GM08714 (cell line): ENCODE measurements around the gene KRT76.
"Not testable (repeated sequence)": the region's sequence is repeated elsewhere in the genome, so short reads cannot be mapped to it uniquely, and the experiment has no call there.

ENCODE experiments used
- H3K4me3 ChIP-seq: fragments of 200-500 bp; sonication (Bioruptor generic); 2 replicates; pipeline ENCODE4 v1.5.1; 2014; ENCODE audit warnings: mild to moderate bottlenecking, low read length, inconsistent platforms
- ZNF274 ChIP-seq: IDR thresholded peaks from 2 replicates; pipeline ENCODE4 v1.6.1; 2012; ENCODE audit warnings: mild to moderate bottlenecking, low read depth, low read length

KRT76 gene

GRCh38 chr12:52796839-52797528 lies 19.8 kb upstream of the KRT76 start:
- no peak overlapping the region for H3K4me3 ChIP-seq
- TF ChIP-seq ZNF274, result no peak

DNA sequence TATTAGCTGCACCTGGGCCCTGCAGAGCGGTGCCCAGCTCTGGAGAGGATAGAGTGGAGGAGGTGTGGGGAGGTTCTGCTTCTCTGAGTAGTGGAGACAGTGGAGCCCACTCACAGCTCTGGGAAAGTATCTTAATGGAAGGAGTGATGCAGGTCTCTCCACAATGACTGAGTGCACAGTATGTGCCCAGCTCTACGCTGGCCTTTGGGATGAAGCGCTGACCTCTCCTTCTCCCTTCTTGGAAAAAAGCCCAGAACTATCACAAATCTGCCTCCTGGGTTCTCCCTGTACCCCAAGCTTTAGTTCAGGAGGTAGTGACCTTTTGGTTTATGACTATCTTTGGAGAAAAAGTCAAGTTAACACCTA lies 19.3 kb upstream of the KRT76 start:
- no peak for TF ChIP-seq ZNF274
- no peak overlapping the region for H3K4me3 ChIP-seq

DNA sequence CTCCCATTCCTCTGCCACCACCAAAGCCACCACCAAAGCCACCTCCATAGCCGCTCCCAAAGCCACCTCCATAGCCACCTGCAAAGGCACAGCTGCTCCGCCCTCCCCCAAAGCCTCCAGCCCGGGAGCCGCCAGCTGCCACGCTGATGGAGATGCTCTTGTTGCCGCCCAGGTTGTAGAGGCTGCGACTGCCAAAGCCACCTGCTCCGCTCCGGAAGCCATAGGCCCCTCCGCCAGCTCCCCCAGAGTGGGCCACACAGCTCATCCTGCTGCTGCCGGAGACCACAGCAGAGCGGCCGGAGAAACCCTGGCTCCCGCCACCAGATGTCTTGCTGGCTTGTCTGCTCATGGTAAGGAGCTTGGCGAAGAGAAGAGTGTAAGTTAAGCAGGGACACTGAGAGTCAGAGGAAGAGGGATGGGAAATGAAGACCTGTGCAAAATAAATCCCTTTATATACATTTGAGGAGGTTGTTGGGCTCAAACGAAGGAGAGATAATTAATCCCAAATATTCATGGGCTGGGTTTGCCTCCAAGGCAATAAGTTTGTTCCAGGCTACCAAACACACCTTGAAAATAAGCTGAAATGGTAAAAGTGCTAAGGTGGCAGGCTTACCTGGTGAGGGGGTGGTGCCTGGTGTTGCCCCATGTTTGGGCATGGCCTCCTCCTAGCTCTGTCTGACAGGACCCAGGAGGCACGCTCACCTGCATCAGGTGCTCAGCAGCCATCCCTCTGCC lies 18.7 kb upstream of the KRT76 start, which contains the start of gene KRT3:
Gene KRT3, minus strand, starts transcription at position 424 of the 735 bp plus-strand sequence. Its CDS starts 75 bp downstream, at position 349.
- H3K4me3 ChIP-seq, result no peak within 1 kb of the TSS
- TF ChIP-seq ZNF274, result no peak

- H3K4me3 ChIP-seq, result not testable (repeated sequence)
Observed at GRCh38 chr12:52795332-52795674, 18.2 kb upstream of the KRT76 start.

DNA sequence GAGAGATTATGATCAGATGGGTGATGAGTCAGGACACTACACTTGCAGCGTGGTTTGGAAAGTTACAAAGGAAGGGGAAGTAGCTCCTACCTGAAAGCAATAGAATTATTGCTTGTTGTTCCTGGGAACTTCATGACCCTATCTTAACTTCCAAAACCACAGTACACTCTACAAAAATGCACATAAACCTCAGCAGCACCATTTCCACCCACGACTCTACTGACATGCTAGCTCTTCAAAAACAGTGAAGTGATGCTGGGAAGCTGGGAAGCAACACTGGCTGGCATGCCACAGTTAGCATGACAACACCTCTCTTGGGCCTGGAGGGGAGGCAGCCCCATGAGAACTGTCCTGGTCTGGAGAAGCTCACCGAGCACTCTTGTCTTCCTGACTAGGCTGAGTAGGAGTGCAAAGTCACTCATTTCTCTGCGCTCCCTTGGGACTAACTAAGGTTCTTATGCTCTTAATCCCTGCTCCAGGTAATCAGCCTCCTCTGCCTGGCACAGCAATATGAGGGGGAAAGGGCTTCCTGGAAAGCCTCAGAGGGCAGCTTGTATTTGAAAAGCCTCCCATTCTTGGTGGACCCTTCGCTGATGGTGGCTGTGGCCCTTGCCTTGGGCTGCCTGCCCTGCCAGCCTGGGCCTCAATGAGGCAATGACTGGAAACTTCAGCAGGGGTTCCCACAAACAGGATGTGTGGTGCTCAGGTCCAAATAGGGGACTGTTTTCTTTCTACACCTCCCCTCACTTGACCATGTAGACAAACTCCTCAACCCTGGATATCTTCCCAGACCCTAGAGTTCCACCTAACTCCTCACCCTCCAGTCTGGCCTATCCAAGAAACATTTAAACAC lies 17.6 kb upstream of the KRT76 start:
- no peak overlapping the region for H3K4me3 ChIP-seq
- no peak for TF ChIP-seq ZNF274

DNA sequence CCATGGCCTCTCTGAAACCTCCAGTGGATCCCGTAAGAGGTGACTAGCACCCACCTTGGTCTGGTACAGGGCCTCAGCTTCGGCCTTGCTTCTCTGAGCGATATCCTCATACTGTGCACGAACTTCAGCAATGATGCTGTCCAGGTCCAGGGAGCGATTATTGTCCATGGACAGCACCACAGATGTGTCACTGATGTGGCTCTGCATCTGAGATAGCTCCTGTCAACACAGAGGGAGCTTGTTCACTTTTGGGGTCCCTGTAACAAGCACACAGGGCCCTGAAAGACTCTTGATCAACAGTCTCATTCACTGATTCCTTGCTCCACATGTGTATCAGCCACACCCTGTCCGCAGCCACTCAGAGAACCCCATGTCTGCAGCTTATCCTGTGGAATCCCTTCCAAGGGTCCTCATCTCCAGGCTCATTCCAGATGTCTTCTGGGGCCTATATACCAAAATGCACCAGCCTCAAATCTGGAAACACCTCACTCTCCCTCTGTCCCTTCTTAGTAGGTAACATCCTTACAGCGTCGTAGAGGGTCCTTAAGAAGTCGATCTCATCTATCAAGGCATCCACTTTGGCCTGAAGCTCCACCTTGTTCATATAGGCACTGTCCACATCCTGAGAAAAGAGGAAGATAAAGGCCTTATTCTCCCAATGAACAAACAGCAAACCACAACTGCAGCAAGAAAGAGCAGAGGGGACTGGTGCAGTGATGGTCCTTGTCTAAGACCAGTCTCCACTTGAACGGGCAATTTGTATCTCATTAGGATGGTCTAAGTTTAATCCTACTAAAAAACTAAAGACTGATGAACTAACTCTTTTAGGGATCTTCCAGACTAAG lies 15.3 kb upstream of the KRT76 start:
- TF ChIP-seq ZNF274, result no peak
- no peak overlapping the region for H3K4me3 ChIP-seq

DNA sequence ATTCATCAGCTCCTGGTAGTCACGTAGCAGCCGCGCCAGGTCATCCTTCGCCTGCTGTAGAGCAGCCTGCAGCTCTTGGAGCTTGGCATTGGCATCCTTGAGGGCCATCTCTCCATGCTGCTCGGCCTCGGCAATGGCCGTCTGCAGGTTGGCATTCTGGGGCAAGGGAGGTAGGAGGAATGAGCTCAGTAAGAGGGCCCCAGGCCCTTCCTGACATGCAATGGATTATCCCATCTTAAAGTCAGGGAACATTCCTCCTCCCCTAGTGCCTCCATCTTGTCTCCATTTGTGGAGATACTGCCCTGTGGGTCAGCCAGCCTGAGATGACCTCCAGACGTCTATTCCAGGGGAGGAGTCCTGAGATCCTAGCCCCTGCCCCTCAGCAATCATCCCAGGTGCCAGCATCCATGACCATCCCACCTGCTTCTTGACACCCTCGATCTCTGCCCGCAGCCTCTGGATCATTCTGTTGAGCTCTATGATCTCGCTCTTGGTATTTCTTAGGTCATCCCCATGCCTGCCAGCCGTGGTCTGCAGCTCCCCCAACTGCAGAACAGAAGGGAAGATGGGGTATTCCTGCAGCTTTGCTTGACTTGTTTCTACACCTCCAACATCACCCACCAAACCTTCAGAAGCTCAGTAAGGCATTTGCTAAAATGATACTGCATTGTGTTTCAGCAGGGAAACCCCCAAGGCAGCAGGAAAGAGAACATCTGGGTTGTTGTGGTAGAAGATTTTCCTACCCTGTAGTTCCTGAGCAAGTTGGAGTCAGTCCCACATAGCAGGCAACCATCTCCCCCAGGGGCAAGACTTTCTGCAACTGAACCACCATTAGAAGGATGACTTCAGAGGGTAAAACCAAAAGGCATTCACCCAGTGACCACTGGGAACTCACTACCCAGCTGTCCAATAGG lies 14.4 kb upstream of the KRT76 start:
- no peak overlapping the region for H3K4me3 ChIP-seq
- TF ChIP-seq ZNF274, result no peak

DNA sequence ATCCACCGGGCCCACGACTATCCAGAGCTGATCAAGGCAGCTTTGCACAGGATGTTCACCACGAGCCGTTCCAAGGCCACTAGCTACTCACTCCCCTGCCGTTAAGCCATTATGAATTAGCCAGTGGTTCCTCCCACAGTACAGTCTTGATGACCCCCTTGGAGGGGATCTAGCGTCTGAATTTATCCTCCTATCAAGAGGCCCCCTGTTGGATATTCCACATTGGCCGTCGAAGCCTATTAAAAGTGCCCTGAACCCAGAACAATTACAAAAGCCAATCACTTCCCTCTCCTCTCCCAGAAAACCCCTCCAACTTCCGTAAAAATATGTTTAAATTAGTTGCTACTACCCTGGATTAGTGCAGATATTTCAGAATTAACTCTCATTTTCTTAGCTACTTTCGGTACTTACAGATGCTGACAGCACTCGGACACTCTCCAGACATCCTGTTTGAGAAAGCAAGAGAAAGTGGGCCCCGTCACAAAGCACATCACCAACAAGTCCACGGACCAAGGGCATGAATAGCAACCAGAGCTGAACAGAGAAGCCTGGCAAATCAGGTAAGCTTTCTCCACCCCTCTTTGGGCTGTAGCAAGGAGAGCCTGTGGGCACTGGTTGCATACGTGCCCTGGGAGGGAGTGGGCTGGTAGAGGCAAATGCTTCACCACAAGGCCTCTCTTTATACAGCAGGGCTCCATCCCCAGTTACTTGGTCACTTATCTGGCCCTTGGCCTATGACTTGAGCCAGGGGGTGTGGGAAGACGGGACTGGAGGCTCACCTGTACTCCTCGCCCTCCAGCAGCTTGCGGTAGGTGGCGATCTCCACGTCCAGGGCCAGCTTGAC lies 13.5 kb upstream of the KRT76 start:
- no peak overlapping the region for H3K4me3 ChIP-seq
- TF ChIP-seq ZNF274, result no peak

DNA sequence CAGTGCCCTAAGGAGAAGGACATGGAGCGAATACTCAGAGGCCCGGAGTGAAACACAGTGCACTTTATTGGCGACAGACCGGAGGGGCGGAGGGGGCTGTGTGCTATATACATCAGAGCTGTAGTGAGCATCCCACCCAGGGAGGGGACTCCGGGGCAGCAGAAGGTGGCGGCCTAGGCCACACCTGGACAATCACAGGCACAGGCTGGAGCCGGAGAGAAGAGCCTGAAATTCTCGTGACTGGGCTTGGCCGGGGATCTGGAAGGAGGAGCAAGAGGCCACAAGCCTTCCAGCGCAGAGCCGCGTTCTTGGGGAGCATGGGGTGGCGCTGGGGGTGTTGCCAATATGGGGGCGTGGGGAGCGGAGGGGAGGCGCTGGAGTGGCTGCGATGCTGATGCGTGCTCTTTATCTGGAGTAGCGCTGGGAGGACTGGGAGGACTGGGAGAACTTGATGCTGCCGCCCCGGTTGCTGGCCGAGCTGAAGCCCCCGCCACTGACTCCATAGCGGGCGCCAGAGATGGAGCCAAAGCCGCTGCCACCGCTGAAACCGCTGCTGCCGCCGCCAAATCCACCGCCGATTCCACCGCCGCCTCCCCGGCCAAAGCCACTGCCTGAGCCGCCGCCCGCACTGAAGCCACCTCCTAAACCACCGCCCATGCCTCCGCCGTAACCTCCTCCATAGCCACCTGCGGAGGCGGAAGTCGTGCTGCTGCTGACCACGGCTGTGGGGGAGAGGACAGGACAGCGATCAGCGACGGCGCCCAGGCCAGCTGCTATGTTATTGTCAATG lies 12.7 kb upstream of the KRT76 start:
- no peak for TF ChIP-seq ZNF274
- H3K4me3 ChIP-seq, result no peak overlapping the region

DNA sequence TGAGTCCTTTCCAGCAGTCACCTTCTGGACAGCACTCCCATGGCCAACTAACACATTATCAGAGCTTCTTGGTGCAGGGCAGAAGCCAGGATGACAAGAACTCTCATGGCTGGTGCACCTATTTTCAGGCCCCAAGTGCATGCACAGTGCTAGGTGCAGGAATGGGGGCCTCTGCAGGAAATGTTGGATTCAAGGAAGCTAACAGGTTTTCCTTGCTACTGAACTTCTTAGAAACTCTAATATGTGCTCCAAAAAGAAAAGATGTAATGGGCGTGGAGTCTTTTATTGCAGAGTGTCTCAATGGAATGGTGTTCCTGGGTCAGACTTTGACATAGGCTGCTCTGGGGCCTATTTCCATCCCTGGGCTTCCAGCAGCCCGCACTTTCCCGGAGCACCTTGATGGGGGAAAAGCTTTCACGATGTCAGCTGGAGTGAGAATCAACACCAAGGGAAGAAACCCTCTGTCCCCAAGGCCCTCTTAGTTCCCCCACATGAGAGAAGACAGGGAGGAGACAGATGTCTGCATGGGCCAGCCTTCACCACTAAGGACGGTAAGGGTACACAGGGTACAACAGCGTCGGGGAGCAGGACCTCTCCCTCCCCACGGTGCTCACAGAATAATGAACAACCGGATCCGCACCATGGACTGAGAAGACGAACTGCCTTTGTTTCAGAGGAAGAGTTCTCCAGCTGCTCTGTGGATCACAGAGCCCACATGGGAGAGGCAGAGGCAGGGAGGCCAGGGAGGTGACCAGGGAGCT lies 11.9 kb upstream of the KRT76 start:
- TF ChIP-seq ZNF274, result no peak
- H3K4me3 ChIP-seq, result no peak overlapping the region
